ENCODE data around the gene DACH2.
"Not testable (repeated sequence)": the region's sequence is repeated elsewhere in the genome, so short reads cannot be mapped to it uniquely, and the experiment has no call there.

The DACH2 gene

GRCh38 chrX:86148024-86148511 is at the start of gene DACH2:
DACH2 (plus strand) TSS chrX:86148451.
- no peak for DNase-seq

- DNase-seq = no peak
Observed at GRCh38 chrX:86102341-86102740, 45.9 kb upstream of the DACH2 start.

- no peak for DNase-seq
Observed at GRCh38 chrX:86103061-86103460, 45.2 kb upstream of the DACH2 start.

GRCh38 chrX:86104526-86104925 is 43.7 kb upstream of the DACH2 start:
- no peak for DNase-seq

- no peak for DNase-seq
Observed at GRCh38 chrX:86121916-86122315, 26.3 kb upstream of the DACH2 start.

GRCh38 chrX:86133761-86134160 is 14.5 kb upstream of the DACH2 start:
- DNase-seq = no peak

GRCh38 chrX:86137071-86137470 is 11.2 kb upstream of the DACH2 start:
- DNase-seq = no peak

GRCh38 chrX:86141786-86142185 is 6.5 kb upstream of the DACH2 start:
- DNase-seq = no peak

GRCh38 chrX:86146102-86146501 is 2.1 kb upstream of the DACH2 start:
- no peak for DNase-seq

GRCh38 chrX:86148594-86148993 is 343 bp downstream of the DACH2 start:
- no peak for DNase-seq

GRCh38 chrX:86149119-86149518 is 868 bp downstream of the DACH2 start:
- no peak for DNase-seq

- DNase-seq = no peak
Observed at GRCh38 chrX:86154553-86154952, 6.3 kb downstream of the DACH2 start.

GRCh38 chrX:86171366-86171765 is 23.1 kb downstream of the DACH2 start:
- DNase-seq = no peak

- DNase-seq = no peak
Observed at GRCh38 chrX:86178906-86179305, 30.7 kb downstream of the DACH2 start.

GRCh38 chrX:86181325-86181724 is 33.1 kb downstream of the DACH2 start:
- not testable (repeated sequence) for DNase-seq

GRCh38 chrX:86192827-86193226 is 44.6 kb downstream of the DACH2 start:
- no peak for DNase-seq

GRCh38 chrX:86194758-86195157 is 46.5 kb downstream of the DACH2 start:
- DNase-seq = no peak

- DNase-seq = no peak
Observed at GRCh38 chrX:86195343-86195742, 47.1 kb downstream of the DACH2 start.

GRCh38 chrX:86197815-86198214 is 49.6 kb downstream of the DACH2 start:
- DNase-seq = no peak

- no peak for DNase-seq
Observed at GRCh38 chrX:86210772-86211171, 62.5 kb downstream of the DACH2 start.

- no peak for DNase-seq
Observed at GRCh38 chrX:86215260-86215659, 67.0 kb downstream of the DACH2 start.

GRCh38 chrX:86237482-86237881 is 89.2 kb downstream of the DACH2 start:
- no peak for DNase-seq

- DNase-seq = no peak
Observed at GRCh38 chrX:86241547-86241946, 93.3 kb downstream of the DACH2 start.

GRCh38 chrX:86263526-86263925 is 115.3 kb downstream of the DACH2 start:
- DNase-seq = no peak

GRCh38 chrX:86295293-86295692 is 147.0 kb downstream of the DACH2 start:
- DNase-seq = no peak

GRCh38 chrX:86322913-86323312 is 174.7 kb downstream of the DACH2 start:
- no peak for DNase-seq
